H1 (cell line): ENCODE data around the gene LRRC4C. TPM values are rescaled to one million over a fixed set of nuclear protein-coding genes. Genes with fewer than 3 reads are reported as not detected.

Experiments
- CTCF ChIA-PET: fragments of 300-600 bp; sonication (Branson Sonifier 250); formaldehyde crosslinking; loops from one replicate; lab custom pipeline; 2021; ENCODE audit not compliant: partially characterized antibody; lab: Charles Lee
- POLR2A ChIA-PET: fragments of 300-600 bp; sonication (Branson Sonifier 250); formaldehyde crosslinking; loops from one replicate; lab custom pipeline; 2021; ENCODE audit warnings: inconsistent platforms; ENCODE audit not compliant: partially characterized antibody; lab: Charles Lee
- DNase-seq, 2 experiments: peaks; one replicate each; pipeline versions ENCODE4 v3.0.0 to v3.0.0-alpha.2; 2010 to 2022; ENCODE audit warnings: low spot score in 2 of 2, low read depth in 1 of 2, mixed read lengths in 1 of 2
- FAIRE-seq: peaks from 2 replicates; lab custom pipeline; 2011; peaks lifted over from hg19 to GRCh38; lab: Jason Lieb, UNC
- H2AFZ ChIP-seq: 2 replicates; pipeline ENCODE4 v1.8.1; 2012; ENCODE audit warnings: low read length, inconsistent platforms
- H2AK5ac ChIP-seq: 2 replicates; pipeline ENCODE4 v1.6.1; 2013; ENCODE audit warnings: low read depth, low read length
- H2BK120ac ChIP-seq: replicated peaks from 2 replicates; pipeline ENCODE3; 2013; ENCODE audit warnings: low read depth, low read length, inconsistent platforms
- H2BK12ac ChIP-seq: 2 replicates; pipeline ENCODE4 v1.6.1; 2013; ENCODE audit warnings: low read depth, low read length
- H2BK15ac ChIP-seq: 2 replicates; pipeline ENCODE4 v1.6.1; 2013; ENCODE audit warnings: low read length
- H2BK20ac ChIP-seq: 2 replicates; pipeline ENCODE4 v1.6.1; 2013; ENCODE audit warnings: low read length
- H2BK5ac ChIP-seq: 2 replicates; pipeline ENCODE4 v1.6.1; 2013; ENCODE audit warnings: low read depth, low read length
- H3K14ac ChIP-seq: 2 replicates; pipeline ENCODE4 v1.6.1; 2013; ENCODE audit warnings: inconsistent platforms; ENCODE audit not compliant: insufficient read length
- H3K18ac ChIP-seq: 2 replicates; pipeline ENCODE4 v1.6.1; 2013; ENCODE audit warnings: low read length; ENCODE audit errors: extremely low read depth
- H3K23ac ChIP-seq: 2 replicates; pipeline ENCODE4 v1.6.1; 2013; ENCODE audit warnings: inconsistent platforms; ENCODE audit not compliant: insufficient read length
- H3K23me2 ChIP-seq: 2 replicates; pipeline ENCODE4 v1.6.1; 2013; ENCODE audit warnings: low read depth, low read length
- H3K27ac ChIP-seq: 2 replicates; pipeline ENCODE4 v1.6.1; 2011; ENCODE audit warnings: low read depth, low read length, inconsistent platforms
- H3K27me3 ChIP-seq, 4 experiments: replicated peaks in 1 of 4; 1 replicate in 1 of 4; 2 replicates in 3 of 4; pipeline versions ENCODE4 v1.6.1 to v1.8.1; 2011 to 2013; ENCODE audit warnings: low read length in 3 of 4, mild to moderate bottlenecking in 3 of 4, inconsistent platforms in 2 of 4, mixed read lengths in 2 of 4, moderate library complexity in 1 of 4; ENCODE audit not compliant: control insufficient read depth in 3 of 4, insufficient read depth in 3 of 4; ENCODE audit errors: extremely low read depth in 1 of 4
- H3K36me3 ChIP-seq, 4 experiments: 2 replicates each; pipeline versions ENCODE4 v1.6.1 to v1.8.1; 2011 to 2013; ENCODE audit warnings: mild to moderate bottlenecking in 4 of 4, low read length in 3 of 4, moderate library complexity in 2 of 4, control low read depth in 1 of 4, inconsistent platforms in 1 of 4; ENCODE audit not compliant: insufficient read depth in 4 of 4, control insufficient read depth in 2 of 4
- H3K4ac ChIP-seq: replicated peaks from 2 replicates; pipeline ENCODE3; 2013; ENCODE audit warnings: low read length, low read depth, mixed read lengths, inconsistent platforms; ENCODE audit not compliant: insufficient read length
- H3K4me1 ChIP-seq, 4 experiments: replicated peaks in 1 of 4; 1 replicate in 1 of 4; 2 replicates in 3 of 4; pipeline versions ENCODE4 v1.6.1 to v1.8.1; 2011 to 2013; ENCODE audit warnings: low read length in 3 of 4, inconsistent platforms in 2 of 4, mixed read lengths in 1 of 4; ENCODE audit not compliant: insufficient read depth in 4 of 4, control insufficient read depth in 3 of 4
- H3K4me2 ChIP-seq, 2 experiments: 2 replicates each; pipeline versions ENCODE4 v1.6.1 to v1.8.1; 2011 to 2013; ENCODE audit warnings: low read depth in 2 of 2, low read length in 2 of 2, control low read depth in 1 of 2, inconsistent platforms in 1 of 2, mild to moderate bottlenecking in 1 of 2; ENCODE audit not compliant: insufficient read depth in 1 of 2
- H3K4me3 ChIP-seq, 4 experiments: fragments of 200-600, 300-600 bp in 1 of 4; sonication (generic), shearing (Covaris generic), sonication (Bioruptor Twin) in 1 of 4; 2 replicates each; pipeline versions ENCODE4 v1.5.1 to v1.8.1; 2011 to 2016; ENCODE audit warnings: low read length in 4 of 4, low read depth in 3 of 4, control low read depth in 2 of 4, inconsistent platforms in 2 of 4, mild to moderate bottlenecking in 2 of 4, mixed read lengths in 1 of 4, moderate library complexity in 1 of 4; ENCODE audit not compliant: insufficient read depth in 2 of 4; ENCODE audit errors: extremely low read depth in 1 of 4
- H3K56ac ChIP-seq: replicated peaks from 2 replicates; pipeline ENCODE3; 2013; ENCODE audit warnings: low read depth, mild to moderate bottlenecking, mixed read lengths, low read length, inconsistent platforms; ENCODE audit not compliant: insufficient read length
- H3K79me1 ChIP-seq: 2 replicates; pipeline ENCODE4 v1.6.1; 2013; ENCODE audit warnings: low read depth, low read length, control low read depth
- H3K79me2 ChIP-seq, 2 experiments: 2 replicates each; pipeline versions ENCODE4 v1.6.1 to v1.8.1; 2012 to 2013; ENCODE audit warnings: low read length in 2 of 2, mild to moderate bottlenecking in 2 of 2, inconsistent platforms in 1 of 2; ENCODE audit not compliant: insufficient read depth in 2 of 2, control insufficient read depth in 1 of 2
- H3K9ac ChIP-seq, 4 experiments: replicated peaks in 1 of 4; 1 replicate in 1 of 4; 2 replicates in 3 of 4; pipeline versions ENCODE4 v1.6.1 to v1.8.1; 2011 to 2013; ENCODE audit warnings: low read depth in 3 of 4, low read length in 3 of 4, control low read depth in 2 of 4, mild to moderate bottlenecking in 2 of 4, moderate library complexity in 2 of 4, inconsistent platforms in 1 of 4; ENCODE audit errors: extremely low read depth in 1 of 4
- H3K9me3 ChIP-seq, 2 experiments: 2 replicates each; pipeline versions ENCODE4 v1.6.1 to v1.8.1; 2012 to 2013; ENCODE audit warnings: mild to moderate bottlenecking in 2 of 2, moderate library complexity in 2 of 2, control low read depth in 1 of 2, inconsistent platforms in 1 of 2, low read depth in 1 of 2, low read length in 1 of 2, mixed read lengths in 1 of 2; ENCODE audit not compliant: insufficient read depth in 2 of 2
- H4K20me1 ChIP-seq, 2 experiments: replicated peaks in 1 of 2; 2 replicates each; pipeline versions ENCODE3 to v1.8.1; 2011 to 2013; ENCODE audit warnings: inconsistent platforms in 2 of 2, low read length in 2 of 2, mild to moderate bottlenecking in 1 of 2; ENCODE audit not compliant: insufficient read depth in 2 of 2, control insufficient read depth in 1 of 2
- H4K5ac ChIP-seq: 2 replicates; pipeline ENCODE4 v1.6.1; 2013; ENCODE audit warnings: low read length, low read depth, mixed read lengths, inconsistent platforms; ENCODE audit not compliant: insufficient read length
- H4K8ac ChIP-seq: 2 replicates; pipeline ENCODE4 v1.8.0; 2013; ENCODE audit warnings: mild to moderate bottlenecking, moderate library complexity, low read length, inconsistent platforms; ENCODE audit not compliant: insufficient read depth; ENCODE audit errors: extremely low read depth
- H4K91ac ChIP-seq: replicated peaks from 2 replicates; pipeline ENCODE3; 2013; ENCODE audit warnings: low read length, mixed read lengths, inconsistent platforms; ENCODE audit not compliant: insufficient read length
- BRCA1 ChIP-seq: IDR thresholded peaks from 2 replicates; pipeline ENCODE4 v1.6.1; 2012; ENCODE audit warnings: low read depth, low read length, improper control_type of control experiment
- CEBPB ChIP-seq: IDR thresholded peaks from 2 replicates; pipeline ENCODE4 v1.6.1; 2012; ENCODE audit warnings: low read depth, low read length
- FOSL1 ChIP-seq: IDR thresholded peaks from 2 replicates; pipeline ENCODE4 v1.6.1; 2011; ENCODE audit warnings: mild to moderate bottlenecking, low read depth, low read length, moderate library complexity; ENCODE audit not compliant: insufficient read depth
- HDAC2 ChIP-seq, 2 experiments: fragments of 300-600 bp in 1 of 2; sonication (generic) in 1 of 2; IDR thresholded peaks; 2 replicates each; pipeline ENCODE4 v1.6.1; 2011 to 2012; ENCODE audit warnings: low read depth in 2 of 2, low read length in 2 of 2, mild to moderate bottlenecking in 2 of 2, moderate library complexity in 2 of 2, borderline replicate concordance in 1 of 2, inconsistent platforms in 1 of 2
- POLR2A ChIP-seq, 2 experiments: IDR thresholded peaks; 1 replicate in 1 of 2; 2 replicates in 1 of 2; pipeline ENCODE4 v1.6.1; 2011; ENCODE audit warnings: low read depth in 2 of 2, low read length in 2 of 2, mild to moderate bottlenecking in 2 of 2; ENCODE audit errors: control extremely low read depth in 1 of 2
- RFX5 ChIP-seq: IDR thresholded peaks from 2 replicates; pipeline ENCODE4 v1.6.1; 2011; ENCODE audit warnings: low read depth, low read length, improper control_type of control experiment, borderline replicate concordance
- TEAD4 ChIP-seq: IDR thresholded peaks from 2 replicates; pipeline ENCODE4 v1.6.1; 2012; ENCODE audit warnings: low read depth, low read length, inconsistent platforms, mixed read lengths
- WGBS, 2 experiments: shearing (Covaris generic) in 1 of 2; methylation state at CpG; one replicate each; pipeline versions ENCODE4 v1.1.6 to v1.1.7; 2013 to 2015; ENCODE audit warnings: low lambda C conversion rate in 2 of 2, mixed read lengths in 2 of 2, inconsistent platforms in 1 of 2, low coverage in 1 of 2, missing lambda C conversion rate in 1 of 2; ENCODE audit not compliant: insufficient replicate concordance in 2 of 2, insufficient coverage in 1 of 2, insufficient read length in 1 of 2; ENCODE audit errors: extremely low coverage in 1 of 2, missing lambda C conversion rate in 1 of 2; 5-methylcytosine and 5-hydroxymethylcytosine counted together
- polyA plus RNA-seq, 7 experiments: library from polyadenylated mRNA; depleted of rRNA in 3 of 7; stranded (reverse) in 5 of 7; unstranded in 2 of 7; fragments of >200 nt in 5 of 7; fragments of 200-250 nt in 2 of 7; gene quantifications; 1 replicate in 5 of 7; 2 replicates in 1 of 7; 4 replicates in 1 of 7; pipeline versions ENCODE4 v1.2.1 to v1.2.3, GENCODE V29; 2011 to 2013; ENCODE audit warnings: missing spikeins in 2 of 7, mixed read lengths in 2 of 7
- total RNA-seq: library from RNA; stranded (reverse); fragmentation: NEBNext Ultra II Directional; extraction: Animal tissue kit (Norgen Biotek cat#: 25700); gene quantifications from 2 replicates; pipeline ENCODE4 v1.2.1, GENCODE V29; 2021

Gene LRRC4C
- total and polyA plus RNA-seq, 2 of the 8 experiments (the other 6 are each of a cell fraction or from before 2014, with no cell fraction given), result 0.23 to 2.2 TPM

DNA sequence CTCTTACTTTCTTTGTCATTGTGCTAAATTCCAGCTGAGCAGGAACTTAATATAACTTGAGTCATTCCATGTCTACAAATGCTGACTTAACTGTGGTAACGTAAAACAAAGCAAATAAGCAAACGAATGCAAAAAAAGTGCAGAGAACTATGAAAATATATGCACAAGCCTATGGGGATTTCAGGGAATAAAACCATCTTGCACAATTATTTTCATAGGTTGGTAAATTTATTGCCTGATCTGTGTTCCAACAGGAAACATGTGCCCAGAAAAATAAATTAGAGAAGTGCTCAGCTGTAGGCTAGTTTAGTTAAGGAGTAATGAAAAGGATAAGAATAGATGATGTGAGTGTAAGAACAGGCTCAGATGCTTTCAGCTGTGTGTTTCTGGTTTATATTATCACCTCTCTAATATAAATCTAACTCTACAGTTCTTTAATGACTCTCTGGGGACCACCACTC lies 1169.3 kb downstream of the LRRC4C start:
- H2BK15ac ChIP-seq, result no peak overlapping the region
- no peaks in the 10 kb centered on the region for H3K36me3 ChIP-seq
- DNase-seq (no peak), FAIRE-seq (no peak)
- no peak overlapping the region for H3K18ac ChIP-seq
- H3K4me3 ChIP-seq, result no peak overlapping the region
- 96% methylated on average over 2 of the region's 2 CpGs; no CpG with 5 or more reads in 1 of the 2 experiments for WGBS, 2 experiments
- H4K5ac ChIP-seq, result no peak overlapping the region
- no peak overlapping the region for H2AK5ac ChIP-seq
- H4K91ac ChIP-seq, result no peak overlapping the region
- no peak overlapping the region for H3K14ac ChIP-seq
- H4K8ac ChIP-seq, result no peak overlapping the region
- H3K4me1 ChIP-seq, result peaks cover 0 to 7% (median 3%) of the 10 kb centered on the region in 4 experiments; a peak in 2 of 7 replicates
- POLR2A ChIA-PET, result no interaction called here
- H3K4me2 ChIP-seq, result no peak overlapping the region
- peaks cover 11 to 24% (median 21%) of the 10 kb centered on the region in 4 experiments for H3K27me3 ChIP-seq
- H3K4ac ChIP-seq, result no peak overlapping the region
- H2BK20ac ChIP-seq, result no peak overlapping the region
- no peak overlapping the region for H3K56ac ChIP-seq
- no peak overlapping the region for H2AFZ ChIP-seq
- H2BK12ac ChIP-seq, result no peak overlapping the region
- no peaks in the 10 kb centered on the region for H4K20me1 ChIP-seq
- no peak overlapping the region for H2BK5ac ChIP-seq
- H3K9ac ChIP-seq, result no peak overlapping the region
- no peaks in the 10 kb centered on the region for H3K79me1 ChIP-seq
- no peak overlapping the region for H3K23ac ChIP-seq
- peaks cover 11% of the 10 kb centered on the region; the same call in 1 of the 2 replicates for H3K23me2 ChIP-seq
- no peak overlapping the region for H3K27ac ChIP-seq
- no peaks in the 10 kb centered on the region for H3K9me3 ChIP-seq
- no peak overlapping the region for H2BK120ac ChIP-seq
- no peaks in the 10 kb centered on the region for H3K79me2 ChIP-seq
- CTCF ChIA-PET, result interaction anchor here (1.2 kb wide), 1 partner anchor 122 kb away, joined by 5 read pairs; no protein-coding TSS in a partner anchor
- TF ChIP-seq POLR2A (IDR thresholded peaks at IDR 0.05; ENCODE audit: control extremely low read depth in 1 of 2, low read depth in 2 of 2, low read length in 2 of 2) (no peak), BRCA1 (no peak), RFX5 (no peak), TEAD4 (no peak), HDAC2 (IDR thresholded peaks at IDR 0.05; ENCODE audit: borderline replicate concordance in 1 of 2, low read depth in 2 of 2, low read length in 2 of 2) (no peak), FOSL1 (no peak), CEBPB (no peak)
